NCI-H1694 (cell line): Measurements from ENCODE around the gene COA5.

ENCODE experiments used
- DNase-seq: peaks from one replicate; lab custom pipeline; 2025; lab: John Stamatoyannopoulos, UW

Gene COA5

GRCh38 chr2:98551316-98551715 is 57.0 kb downstream of the COA5 start:
- DNase-seq = no peak

DNA sequence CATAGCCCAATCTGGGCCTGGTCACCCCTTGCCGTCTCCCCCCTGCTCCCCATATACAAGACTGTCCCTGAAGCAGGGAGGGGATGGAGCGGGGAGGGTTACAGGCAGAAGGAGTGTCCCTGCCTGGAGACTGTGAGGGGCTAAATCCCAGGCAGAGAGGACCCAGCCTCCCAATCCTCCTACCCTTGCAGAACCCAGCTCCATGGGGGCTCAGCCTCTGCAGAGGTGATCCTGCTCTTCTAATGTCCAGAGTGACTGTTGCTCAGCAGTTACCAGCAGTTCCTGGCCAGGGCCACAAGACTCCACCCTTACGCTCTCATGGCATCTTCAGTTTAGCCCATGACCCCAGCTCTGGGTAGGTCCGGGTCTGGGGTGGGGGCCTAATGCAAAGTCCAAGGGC is 58.1 kb downstream of the COA5 start:
- DNase-seq = no peak
